BE2C (cell line): ENCODE measurements around the gene GPA33.
"Not testable (repeated sequence)": the region's sequence is repeated elsewhere in the genome, so short reads cannot be mapped to it uniquely, and the experiment has no call there.

Experiments
- DNase-seq: peaks from one replicate; pipeline ENCODE4 v3.0.0-alpha.2; 2020
- H3K27me3 ChIP-seq: fragments of 250-450 bp; sonication (Bioruptor Pico); 2 replicates; pipeline ENCODE4 v1.5.1; 2020; ENCODE audit warnings: mild to moderate bottlenecking
- H3K36me3 ChIP-seq: fragments of 250-450 bp; sonication (Bioruptor Pico); 2 replicates; pipeline ENCODE4 v1.5.1; 2020; ENCODE audit warnings: mild to moderate bottlenecking
- H3K4me1 ChIP-seq: fragments of 250-450 bp; sonication (Bioruptor Pico); 2 replicates; pipeline ENCODE4 v1.5.1; 2020
- H3K4me3 ChIP-seq: 2 replicates; pipeline ENCODE4 v1.5.1; 2011; ENCODE audit warnings: low read depth, low read length
- H3K9me3 ChIP-seq: fragments of 250-450 bp; sonication (Bioruptor Pico); 2 replicates; pipeline ENCODE4 v1.5.1; 2020
- CTCF ChIP-seq: IDR thresholded peaks from 2 replicates; pipeline ENCODE4 v1.5.1; 2012; ENCODE audit warnings: mild to moderate bottlenecking, low read depth, low read length

The GPA33 gene

DNA sequence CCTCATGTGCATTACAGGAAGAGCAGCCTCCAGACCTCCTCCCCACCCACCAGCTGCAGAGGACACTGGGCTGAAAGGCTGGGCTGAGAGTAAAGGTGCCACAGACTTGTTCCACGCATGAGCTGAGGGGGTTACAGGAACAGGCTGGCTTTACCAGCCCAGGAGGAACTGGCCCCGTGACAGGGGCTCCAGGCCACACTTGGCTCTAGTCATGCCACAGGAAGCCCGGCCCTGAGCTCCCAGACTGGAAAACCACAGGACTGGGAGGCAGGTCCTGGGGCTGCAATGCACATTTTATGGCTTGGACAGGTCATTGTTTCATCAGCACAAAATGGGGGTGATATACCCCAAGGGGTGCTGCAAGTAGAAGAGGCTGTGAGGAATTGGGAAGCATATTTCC is 35.6 kb downstream of the GPA33 start:
- no peak for DNase-seq
- TF ChIP-seq CTCF: no peak
- Histone ChIP-seq H3K4me1 (no peaks in the 10 kb centered on the region), H3K4me3 (no peak overlapping the region), H3K36me3 (no peaks in the 10 kb centered on the region), H3K27me3 (no peaks in the 10 kb centered on the region; the same call in 1 of the 2 replicates), H3K9me3 (no peaks in the 10 kb centered on the region)

DNA sequence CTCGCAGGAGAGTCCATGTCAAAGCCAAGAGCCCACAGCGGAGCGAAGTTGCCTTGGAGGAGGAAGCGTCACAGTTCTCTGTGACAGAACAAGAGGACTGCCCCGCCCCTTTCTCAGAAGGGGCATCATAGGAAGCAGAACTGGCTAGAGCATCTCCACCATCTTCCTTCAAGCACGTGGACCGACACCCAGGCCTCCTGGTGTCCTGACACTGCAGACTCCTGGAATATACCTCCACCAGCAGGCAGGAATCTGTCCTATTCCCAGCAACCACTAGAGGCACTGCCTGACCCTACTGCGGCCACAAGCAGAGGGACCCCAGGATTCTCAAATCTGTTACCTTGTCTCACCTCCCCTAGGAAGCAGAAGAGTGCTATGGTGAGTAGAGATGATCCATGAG is 37.8 kb downstream of the GPA33 start:
- no peak overlapping the region for H3K4me3 ChIP-seq
- H3K4me1 ChIP-seq: no peaks in the 10 kb centered on the region
- DNase-seq: peak; percentile 36
- peak; percentile 68 for TF ChIP-seq CTCF
- H3K27me3 ChIP-seq: no peaks in the 10 kb centered on the region; the same call in 1 of the 2 replicates
- H3K9me3 ChIP-seq: no peaks in the 10 kb centered on the region
- H3K36me3 ChIP-seq: no peaks in the 10 kb centered on the region

GRCh38 chr1:167051907-167052306 is 38.3 kb downstream of the GPA33 start:
- Histone ChIP-seq H3K4me1 (no peaks in the 10 kb centered on the region), H3K9me3 (no peaks in the 10 kb centered on the region), H3K4me3 (no peak overlapping the region), H3K27me3 (no peaks in the 10 kb centered on the region; the same call in 1 of the 2 replicates), H3K36me3 (no peaks in the 10 kb centered on the region)
- no peak for DNase-seq
- no peak for TF ChIP-seq CTCF

DNA sequence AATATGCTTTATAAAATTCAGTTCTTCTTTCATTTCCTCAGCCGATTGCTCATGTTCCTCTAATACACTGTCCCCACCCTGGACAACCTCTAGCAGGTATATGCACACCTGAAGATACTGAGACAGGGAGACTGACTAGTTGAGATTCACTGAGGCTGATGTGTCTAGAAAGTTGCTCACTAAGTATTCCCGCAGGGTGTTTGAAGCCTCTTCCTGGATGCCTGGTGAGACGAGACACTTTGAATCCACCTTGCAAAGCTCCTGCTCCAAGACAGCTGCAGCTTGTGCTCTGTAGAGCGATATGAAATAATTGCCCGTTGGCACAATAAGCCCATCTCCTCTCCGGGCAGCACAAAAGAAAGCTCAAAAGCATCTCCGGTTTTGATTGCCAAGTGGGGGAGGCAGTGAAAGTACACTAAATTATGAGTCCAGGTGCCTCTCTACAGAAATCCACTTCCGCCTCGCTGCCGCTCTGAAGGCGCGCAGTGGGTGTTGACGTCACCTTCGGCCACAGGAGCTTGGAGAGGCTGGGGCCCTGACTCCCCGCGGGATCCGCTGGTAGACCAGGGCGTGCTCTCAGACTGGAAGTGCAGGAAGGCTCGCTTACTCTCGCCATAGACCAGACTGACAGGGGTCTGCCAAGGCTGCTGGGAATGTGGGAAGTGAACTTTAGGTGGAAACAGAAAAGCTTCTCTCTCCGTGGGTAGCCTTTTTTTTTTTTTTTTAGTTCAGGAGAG is 46.3 kb downstream of the GPA33 start:
- H3K4me3 ChIP-seq: peak overlapping the region; percentile 48
- peaks cover 18% of the 10 kb centered on the region for H3K27me3 ChIP-seq
- H3K36me3 ChIP-seq: no peaks in the 10 kb centered on the region
- TF ChIP-seq CTCF: no peak
- DNase-seq: peak; percentile 69
- H3K4me1 ChIP-seq: no peaks in the 10 kb centered on the region
- no peaks in the 10 kb centered on the region for H3K9me3 ChIP-seq

- Histone ChIP-seq H3K9me3 (no peaks in the 10 kb centered on the region), H3K4me1 (no peaks in the 10 kb centered on the region), H3K27me3 (peaks cover 18% of the 10 kb centered on the region), H3K4me3 (no peak overlapping the region), H3K36me3 (no peaks in the 10 kb centered on the region)
- DNase-seq: no peak
- no peak for TF ChIP-seq CTCF
Observed at GRCh38 chr1:167033646-167034045, 56.5 kb downstream of the GPA33 start.

GRCh38 chr1:167029553-167029952 is 60.6 kb downstream of the GPA33 start:
- H3K4me3 ChIP-seq, DNase-seq, H3K4me1 ChIP-seq, H3K9me3 ChIP-seq, H3K36me3 ChIP-seq: not testable (repeated sequence)
- H3K27me3 ChIP-seq: peaks cover 21% of the 10 kb centered on the region
